HCT116 (cell line): ENCODE measurements around the gene MAPK10. TPM values are rescaled to one million over a fixed set of nuclear protein-coding genes. Genes with fewer than 3 reads are reported as not detected.

ENCODE experiments used
- ATAC-seq: fragments of 200-7000 bp; cut with Tn5 transposase; 2 replicates; pipeline ENCODE4 v1.9.1; 2020; ENCODE audit warnings: mild to moderate bottlenecking, moderate library complexity
- BruUV-seq: library from RNA; stranded (reverse); fragments of 400-500 nt; replicated peaks from 2 replicates; lab custom pipeline; 2021; lab: Mats Ljungman, UMichigan
- CTCF ChIA-PET: fragments of 300-600 bp; sonication (Branson Sonifier 250); formaldehyde crosslinking; loops from one replicate; lab custom pipeline; 2021; ENCODE audit warnings: antibody characterized with exemption; lab: Charles Lee
- POLR2A ChIA-PET: fragments of 300-600, 350-600 bp; sonication (Branson Sonifier 250); formaldehyde crosslinking; loops from one replicate; lab custom pipeline; 2021; ENCODE audit warnings: antibody characterized with exemption; lab: Charles Lee
- RAD21 ChIA-PET, 2 experiments: fragments of 300-600 bp; sonication (Branson Sonifier 250); formaldehyde crosslinking; loops; one replicate each; lab custom pipeline; 2023; ENCODE audit warnings: low total read pairs in 2 of 2; ENCODE audit not compliant: uncharacterized antibody in 2 of 2, unreplicated experiment in 2 of 2, low non-redundant PET in 1 of 2; lab: Charles Lee
- DNase-seq: peaks from one replicate; pipeline ENCODE4 v3.0.0-alpha.2; 2010; ENCODE audit warnings: low read depth, low spot score
- H2AFZ ChIP-seq: fragments of 200-600 bp; shearing (Covaris generic), sonication (generic); 2 replicates; pipeline ENCODE4 v1.6.1; 2017; ENCODE audit warnings: low read depth, mixed run types, mixed read lengths, antibody characterized with exemption, low read length; ENCODE audit not compliant: poor library complexity, severe bottlenecking
- H3K27ac ChIP-seq: 2 replicates; pipeline ENCODE4 v1.5.1; 2012; ENCODE audit warnings: low read depth, low read length
- H3K27me3 ChIP-seq: fragments of 200-600 bp; sonication (generic); 2 replicates; pipeline ENCODE4 v1.6.1; 2016; ENCODE audit warnings: mixed run types, low read length, mixed read lengths; ENCODE audit not compliant: insufficient read depth
- H3K36me3 ChIP-seq, 2 experiments: fragments of 200-500 bp in 1 of 2; fragments of 200-600 bp in 1 of 2; sonication (Bioruptor generic) in 1 of 2; sonication (generic) in 1 of 2; 2 replicates each; pipeline versions ENCODE4 v1.5.1 to v1.6.1; 2014 to 2016; ENCODE audit warnings: low read length in 2 of 2, inconsistent platforms in 1 of 2, mixed read lengths in 1 of 2, mixed run types in 1 of 2; ENCODE audit not compliant: insufficient read depth in 2 of 2, control insufficient read depth in 1 of 2
- H3K4me1 ChIP-seq, 2 experiments: fragments of 200-600 bp in 1 of 2; sonication (generic) in 1 of 2; 2 replicates each; pipeline versions ENCODE4 v1.5.1 to v1.6.1; 2012 to 2017; ENCODE audit warnings: low read length in 2 of 2, inconsistent platforms in 1 of 2, mild to moderate bottlenecking in 1 of 2, mixed read lengths in 1 of 2, mixed run types in 1 of 2, moderate library complexity in 1 of 2; ENCODE audit not compliant: insufficient read depth in 2 of 2, control insufficient read depth in 1 of 2
- H3K4me2 ChIP-seq: fragments of 200-600 bp; sonication (generic); 2 replicates; pipeline ENCODE4 v1.6.1; 2017; ENCODE audit warnings: mixed run types, low read length, mixed read lengths
- H3K4me3 ChIP-seq, 2 experiments: fragments of 200-600 bp in 1 of 2; sonication (generic) in 1 of 2; replicated peaks in 1 of 2; 2 replicates each; pipeline ENCODE4 v1.5.1; 2011 to 2016; ENCODE audit warnings: low read length in 2 of 2, control low read depth in 1 of 2, low read depth in 1 of 2, mild to moderate bottlenecking in 1 of 2, mixed read lengths in 1 of 2, mixed run types in 1 of 2
- H3K79me2 ChIP-seq: fragments of 200-600 bp; sonication (generic); 2 replicates; pipeline ENCODE4 v1.6.1; 2017; ENCODE audit warnings: mild to moderate bottlenecking, mixed run types, low read length, moderate library complexity, mixed read lengths; ENCODE audit not compliant: insufficient read depth
- H3K9ac ChIP-seq: fragments of 200-600 bp; sonication (generic); 2 replicates; pipeline ENCODE4 v1.6.1; 2016; ENCODE audit warnings: low read length, mixed read lengths
- H3K9me2 ChIP-seq: fragments of 200-600 bp; sonication (generic), shearing (Covaris generic); 2 replicates; pipeline ENCODE4 v1.6.1; 2017; ENCODE audit warnings: mixed run types, mild to moderate bottlenecking, moderate library complexity; ENCODE audit not compliant: insufficient read depth
- H3K9me3 ChIP-seq, 2 experiments: fragments of 200-500 bp in 1 of 2; fragments of 200-600 bp in 1 of 2; sonication (Bioruptor generic) in 1 of 2; sonication (generic) in 1 of 2; 2 replicates each; pipeline ENCODE4 v1.6.1; 2014 to 2017; ENCODE audit warnings: low read length in 2 of 2, mixed read lengths in 2 of 2, inconsistent platforms in 1 of 2, low read depth in 1 of 2, mild to moderate bottlenecking in 1 of 2, mixed run types in 1 of 2, moderate library complexity in 1 of 2; ENCODE audit not compliant: control insufficient read depth in 1 of 2, insufficient read depth in 1 of 2
- H4K20me1 ChIP-seq: fragments of 200-600 bp; sonication (generic), shearing (Covaris generic); 2 replicates; pipeline ENCODE4 v1.6.1; 2017; ENCODE audit warnings: mixed run types, mild to moderate bottlenecking, moderate library complexity; ENCODE audit not compliant: insufficient read depth
- ATF3 ChIP-seq: IDR thresholded peaks from 2 replicates; pipeline ENCODE4 v1.6.1; 2012
- CEBPB ChIP-seq: IDR thresholded peaks from 2 replicates; pipeline ENCODE4 v1.6.1; 2012; ENCODE audit warnings: low read depth
- CTCF ChIP-seq, 3 experiments: fragments of 200-600 bp in 1 of 3; sonication (generic) in 1 of 3; IDR thresholded peaks in 2 of 3; conservative IDR thresholded peaks in 1 of 3; 2 replicates each; pipeline ENCODE4 v1.5.1; 2012 to 2017; ENCODE audit warnings: low read depth in 2 of 3, low read length in 2 of 3, antibody characterized with exemption in 1 of 3, borderline replicate concordance in 1 of 3, control low read depth in 1 of 3, mild to moderate bottlenecking in 1 of 3, mixed read lengths in 1 of 3, mixed run types in 1 of 3, moderate library complexity in 1 of 3; ENCODE audit not compliant: insufficient read depth in 1 of 3
- EZH2 ChIP-seq: fragments of 200-600 bp; sonication (generic); IDR thresholded peaks from 2 replicates; pipeline ENCODE4 v1.6.1; 2017; ENCODE audit warnings: antibody characterized with exemption, mixed run types
- EZH2phosphoT487 ChIP-seq: fragments of 200-600 bp; IDR thresholded peaks from 2 replicates; pipeline ENCODE4 v1.6.1; 2018; ENCODE audit warnings: antibody characterized with exemption, borderline replicate concordance
- FOSL1 ChIP-seq: IDR thresholded peaks from 2 replicates; pipeline ENCODE4 v1.6.1; 2012; ENCODE audit warnings: low read depth
- MAX ChIP-seq: IDR thresholded peaks from 2 replicates; pipeline ENCODE4 v1.6.1; 2012
- POLR2A ChIP-seq: IDR thresholded peaks from 2 replicates; pipeline ENCODE4 v1.7.0; 2011; ENCODE audit warnings: borderline replicate concordance; ENCODE audit not compliant: insufficient read depth, insufficient read length; ENCODE audit errors: extremely low read depth
- POLR2AphosphoS5 ChIP-seq: IDR thresholded peaks from 2 replicates; pipeline ENCODE4 v1.6.1; 2011; ENCODE audit warnings: mild to moderate bottlenecking, low read depth, low read length, moderate library complexity
- SIN3A ChIP-seq: IDR thresholded peaks from 2 replicates; pipeline ENCODE4 v1.6.1; 2012; ENCODE audit warnings: low read depth
- SP1 ChIP-seq: IDR thresholded peaks from 2 replicates; pipeline ENCODE4 v1.6.1; 2012; ENCODE audit warnings: low read depth
- ZFX ChIP-seq: fragments of 450-650 bp; IDR thresholded peaks from 2 replicates; pipeline ENCODE4 v1.6.1; 2017
- intact Hi-C: fragments of 100-400 bp; cut with micrococcal nuclease; formaldehyde crosslinking; loops from 2 replicates; pipeline ENCODE4 v1.10.0; 2022
- total RNA-seq: library from RNA; stranded (reverse); gene quantifications from one replicate; pipeline ENCODE4 v1.2.1, GENCODE V29; 2021; ENCODE audit not compliant: unreplicated experiment

Gene MAPK10
- total RNA-seq, 1 experiment from 2014 or later: 0.52 TPM

- no peak overlapping the region for H3K4me3 ChIP-seq
- no peaks in the 10 kb centered on the region for H4K20me1 ChIP-seq
- POLR2A ChIA-PET: no interaction called here
- no peaks in the 10 kb centered on the region for H3K27me3 ChIP-seq
- RAD21 ChIA-PET: no interaction called here
- intact Hi-C loops: no loop called here
- no peak for TF ChIP-seq CTCF (IDR thresholded peaks at IDR 0.05 in 2 of 3, conservative IDR thresholded peaks at IDR 0.05 in 1 of 3; ENCODE audit: borderline replicate concordance in 1 of 3, insufficient read depth in 1 of 3, low read depth in 2 of 3, low read length in 2 of 3)
- TF ChIP-seq ZFX: no peak
- TF ChIP-seq ATF3: no peak
- no peak for TF ChIP-seq POLR2AphosphoS5
- no peak for TF ChIP-seq EZH2
- TF ChIP-seq POLR2A: no peak
- no peak for TF ChIP-seq CEBPB
- TF ChIP-seq FOSL1: no peak
- no peak for TF ChIP-seq EZH2phosphoT487
- no peak for TF ChIP-seq SP1
- TF ChIP-seq MAX: no peak
- TF ChIP-seq SIN3A: no peak
- TF ChIP-seq, all 23 proteins: peak for 0
- Histone ChIP-seq H3K4me2 (no peak overlapping the region), H3K9ac (no peak overlapping the region), H2AFZ (no peak overlapping the region), H3K36me3 (no peaks in the 10 kb centered on the region), H3K27ac (no peak overlapping the region), H3K4me1 (no peaks in the 10 kb centered on the region), H3K9me2 (no peaks in the 10 kb centered on the region), H3K79me2 (no peaks in the 10 kb centered on the region), H3K9me3 (no peaks in the 10 kb centered on the region)
- BruUV-seq: no TSS peak
- no peak for ATAC-seq
- CTCF ChIA-PET: no interaction called here
- no peak for DNase-seq
These were observed 352.8 kb downstream of the MAPK10 start for GRCh38 chr4:86007042-86007441.
